A673 (cell line): Measurements from ENCODE around the gene ALDH8A1.

ENCODE experiments used
- EZH2 ChIP-seq: fragments of 200-600 bp; sonication (generic); IDR thresholded peaks from 2 replicates; pipeline ENCODE4 v1.6.1; 2017; ENCODE audit warnings: borderline replicate concordance, low read depth, mild to moderate bottlenecking, mixed read lengths, antibody characterized with exemption, low read length; ENCODE audit not compliant: poor library complexity, severe bottlenecking
- TF ChIP-seq, protein P1 (sequence below): fragments of 300-800, 200-600 bp; sonication (generic); conservative IDR thresholded peaks from 2 replicates; pipeline ENCODE4 v1.5.1; 2017; ENCODE audit warnings: low read depth, mild to moderate bottlenecking, antibody characterized with exemption, low read length, moderate library complexity, mixed read lengths

DNA sequence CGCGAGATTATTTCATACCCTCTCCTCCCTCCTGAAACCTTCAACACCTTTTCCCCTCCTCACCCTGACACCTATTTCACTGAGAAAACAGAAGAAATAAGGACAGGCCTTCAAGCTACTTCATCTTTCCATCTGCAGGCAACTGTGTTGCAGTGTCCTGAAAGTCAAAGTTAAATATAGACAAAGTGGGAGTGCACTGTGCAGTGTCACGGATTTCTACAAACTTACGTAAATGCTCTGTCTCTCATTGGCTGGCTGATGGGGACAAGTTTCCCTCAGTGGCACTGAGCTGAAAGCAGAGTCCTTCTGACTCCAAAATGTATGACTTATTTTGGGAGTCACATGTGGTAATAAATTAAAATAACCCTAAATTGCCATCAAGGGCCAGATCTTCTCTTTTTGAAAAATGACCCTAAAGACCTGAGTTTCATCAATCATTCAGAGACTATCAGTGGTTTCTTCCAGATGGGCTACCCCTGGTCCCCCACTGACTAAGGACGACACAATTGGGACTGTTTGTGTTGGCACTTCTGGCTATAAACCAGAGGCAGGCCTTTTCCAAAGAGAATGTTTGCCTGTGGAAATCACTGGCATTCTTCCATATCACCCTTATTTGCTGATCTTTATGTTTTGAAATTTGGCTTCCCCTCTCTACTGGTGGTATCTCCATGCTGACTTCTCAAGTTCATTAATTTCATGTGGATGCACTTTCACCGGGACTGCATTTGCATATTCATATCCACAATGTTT lies 21.6 kb downstream of the ALDH8A1 start:
- TF ChIP-seq, protein P1, sequence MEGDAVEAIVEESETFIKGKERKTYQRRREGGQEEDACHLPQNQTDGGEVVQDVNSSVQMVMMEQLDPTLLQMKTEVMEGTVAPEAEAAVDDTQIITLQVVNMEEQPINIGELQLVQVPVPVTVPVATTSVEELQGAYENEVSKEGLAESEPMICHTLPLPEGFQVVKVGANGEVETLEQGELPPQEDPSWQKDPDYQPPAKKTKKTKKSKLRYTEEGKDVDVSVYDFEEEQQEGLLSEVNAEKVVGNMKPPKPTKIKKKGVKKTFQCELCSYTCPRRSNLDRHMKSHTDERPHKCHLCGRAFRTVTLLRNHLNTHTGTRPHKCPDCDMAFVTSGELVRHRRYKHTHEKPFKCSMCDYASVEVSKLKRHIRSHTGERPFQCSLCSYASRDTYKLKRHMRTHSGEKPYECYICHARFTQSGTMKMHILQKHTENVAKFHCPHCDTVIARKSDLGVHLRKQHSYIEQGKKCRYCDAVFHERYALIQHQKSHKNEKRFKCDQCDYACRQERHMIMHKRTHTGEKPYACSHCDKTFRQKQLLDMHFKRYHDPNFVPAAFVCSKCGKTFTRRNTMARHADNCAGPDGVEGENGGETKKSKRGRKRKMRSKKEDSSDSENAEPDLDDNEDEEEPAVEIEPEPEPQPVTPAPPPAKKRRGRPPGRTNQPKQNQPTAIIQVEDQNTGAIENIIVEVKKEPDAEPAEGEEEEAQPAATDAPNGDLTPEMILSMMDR: no peak
- TF ChIP-seq EZH2: no peak
